H1 (cell line): ENCODE measurements around the gene DEPDC4. TPM values are rescaled to one million over a fixed set of nuclear protein-coding genes. Genes with fewer than 3 reads are reported as not detected.

Experiments
- CTCF ChIA-PET: fragments of 300-600 bp; sonication (Branson Sonifier 250); formaldehyde crosslinking; loops from one replicate; lab custom pipeline; 2021; ENCODE audit not compliant: partially characterized antibody; lab: Charles Lee
- POLR2A ChIA-PET: fragments of 300-600 bp; sonication (Branson Sonifier 250); formaldehyde crosslinking; loops from one replicate; lab custom pipeline; 2021; ENCODE audit warnings: inconsistent platforms; ENCODE audit not compliant: partially characterized antibody; lab: Charles Lee
- DNase-seq, 2 experiments: peaks; one replicate each; pipeline versions ENCODE4 v3.0.0 to v3.0.0-alpha.2; 2010 to 2022; ENCODE audit warnings: low spot score in 2 of 2, low read depth in 1 of 2, mixed read lengths in 1 of 2
- FAIRE-seq: peaks from 2 replicates; lab custom pipeline; 2011; peaks lifted over from hg19 to GRCh38; lab: Jason Lieb, UNC
- H2AFZ ChIP-seq: 2 replicates; pipeline ENCODE4 v1.8.1; 2012; ENCODE audit warnings: low read length, inconsistent platforms
- H2AK5ac ChIP-seq: 2 replicates; pipeline ENCODE4 v1.6.1; 2013; ENCODE audit warnings: low read depth, low read length
- H2BK120ac ChIP-seq: replicated peaks from 2 replicates; pipeline ENCODE3; 2013; ENCODE audit warnings: low read depth, low read length, inconsistent platforms
- H2BK12ac ChIP-seq: 2 replicates; pipeline ENCODE4 v1.6.1; 2013; ENCODE audit warnings: low read depth, low read length
- H2BK15ac ChIP-seq: 2 replicates; pipeline ENCODE4 v1.6.1; 2013; ENCODE audit warnings: low read length
- H2BK20ac ChIP-seq: 2 replicates; pipeline ENCODE4 v1.6.1; 2013; ENCODE audit warnings: low read length
- H2BK5ac ChIP-seq: 2 replicates; pipeline ENCODE4 v1.6.1; 2013; ENCODE audit warnings: low read depth, low read length
- H3K14ac ChIP-seq: 2 replicates; pipeline ENCODE4 v1.6.1; 2013; ENCODE audit warnings: inconsistent platforms; ENCODE audit not compliant: insufficient read length
- H3K18ac ChIP-seq: 2 replicates; pipeline ENCODE4 v1.6.1; 2013; ENCODE audit warnings: low read length; ENCODE audit errors: extremely low read depth
- H3K23ac ChIP-seq: 2 replicates; pipeline ENCODE4 v1.6.1; 2013; ENCODE audit warnings: inconsistent platforms; ENCODE audit not compliant: insufficient read length
- H3K23me2 ChIP-seq: 2 replicates; pipeline ENCODE4 v1.6.1; 2013; ENCODE audit warnings: low read depth, low read length
- H3K27ac ChIP-seq: 2 replicates; pipeline ENCODE4 v1.6.1; 2011; ENCODE audit warnings: low read depth, low read length, inconsistent platforms
- H3K27me3 ChIP-seq, 4 experiments: replicated peaks in 1 of 4; 1 replicate in 1 of 4; 2 replicates in 3 of 4; pipeline versions ENCODE4 v1.6.1 to v1.8.1; 2011 to 2013; ENCODE audit warnings: low read length in 3 of 4, mild to moderate bottlenecking in 3 of 4, inconsistent platforms in 2 of 4, mixed read lengths in 2 of 4, moderate library complexity in 1 of 4; ENCODE audit not compliant: control insufficient read depth in 3 of 4, insufficient read depth in 3 of 4; ENCODE audit errors: extremely low read depth in 1 of 4
- H3K36me3 ChIP-seq, 4 experiments: 2 replicates each; pipeline versions ENCODE4 v1.6.1 to v1.8.1; 2011 to 2013; ENCODE audit warnings: mild to moderate bottlenecking in 4 of 4, low read length in 3 of 4, moderate library complexity in 2 of 4, control low read depth in 1 of 4, inconsistent platforms in 1 of 4; ENCODE audit not compliant: insufficient read depth in 4 of 4, control insufficient read depth in 2 of 4
- H3K4ac ChIP-seq: replicated peaks from 2 replicates; pipeline ENCODE3; 2013; ENCODE audit warnings: low read length, low read depth, mixed read lengths, inconsistent platforms; ENCODE audit not compliant: insufficient read length
- H3K4me1 ChIP-seq, 4 experiments: replicated peaks in 1 of 4; 1 replicate in 1 of 4; 2 replicates in 3 of 4; pipeline versions ENCODE4 v1.6.1 to v1.8.1; 2011 to 2013; ENCODE audit warnings: low read length in 3 of 4, inconsistent platforms in 2 of 4, mixed read lengths in 1 of 4; ENCODE audit not compliant: insufficient read depth in 4 of 4, control insufficient read depth in 3 of 4
- H3K4me2 ChIP-seq, 2 experiments: 2 replicates each; pipeline versions ENCODE4 v1.6.1 to v1.8.1; 2011 to 2013; ENCODE audit warnings: low read depth in 2 of 2, low read length in 2 of 2, control low read depth in 1 of 2, inconsistent platforms in 1 of 2, mild to moderate bottlenecking in 1 of 2; ENCODE audit not compliant: insufficient read depth in 1 of 2
- H3K4me3 ChIP-seq, 4 experiments: fragments of 200-600, 300-600 bp in 1 of 4; sonication (generic), shearing (Covaris generic), sonication (Bioruptor Twin) in 1 of 4; 2 replicates each; pipeline versions ENCODE4 v1.5.1 to v1.8.1; 2011 to 2016; ENCODE audit warnings: low read length in 4 of 4, low read depth in 3 of 4, control low read depth in 2 of 4, inconsistent platforms in 2 of 4, mild to moderate bottlenecking in 2 of 4, mixed read lengths in 1 of 4, moderate library complexity in 1 of 4; ENCODE audit not compliant: insufficient read depth in 2 of 4; ENCODE audit errors: extremely low read depth in 1 of 4
- H3K56ac ChIP-seq: replicated peaks from 2 replicates; pipeline ENCODE3; 2013; ENCODE audit warnings: low read depth, mild to moderate bottlenecking, mixed read lengths, low read length, inconsistent platforms; ENCODE audit not compliant: insufficient read length
- H3K79me1 ChIP-seq: 2 replicates; pipeline ENCODE4 v1.6.1; 2013; ENCODE audit warnings: low read depth, low read length, control low read depth
- H3K79me2 ChIP-seq, 2 experiments: 2 replicates each; pipeline versions ENCODE4 v1.6.1 to v1.8.1; 2012 to 2013; ENCODE audit warnings: low read length in 2 of 2, mild to moderate bottlenecking in 2 of 2, inconsistent platforms in 1 of 2; ENCODE audit not compliant: insufficient read depth in 2 of 2, control insufficient read depth in 1 of 2
- H3K9ac ChIP-seq, 4 experiments: replicated peaks in 1 of 4; 1 replicate in 1 of 4; 2 replicates in 3 of 4; pipeline versions ENCODE4 v1.6.1 to v1.8.1; 2011 to 2013; ENCODE audit warnings: low read depth in 3 of 4, low read length in 3 of 4, control low read depth in 2 of 4, mild to moderate bottlenecking in 2 of 4, moderate library complexity in 2 of 4, inconsistent platforms in 1 of 4; ENCODE audit errors: extremely low read depth in 1 of 4
- H3K9me3 ChIP-seq, 2 experiments: 2 replicates each; pipeline versions ENCODE4 v1.6.1 to v1.8.1; 2012 to 2013; ENCODE audit warnings: mild to moderate bottlenecking in 2 of 2, moderate library complexity in 2 of 2, control low read depth in 1 of 2, inconsistent platforms in 1 of 2, low read depth in 1 of 2, low read length in 1 of 2, mixed read lengths in 1 of 2; ENCODE audit not compliant: insufficient read depth in 2 of 2
- H4K20me1 ChIP-seq, 2 experiments: replicated peaks in 1 of 2; 2 replicates each; pipeline versions ENCODE3 to v1.8.1; 2011 to 2013; ENCODE audit warnings: inconsistent platforms in 2 of 2, low read length in 2 of 2, mild to moderate bottlenecking in 1 of 2; ENCODE audit not compliant: insufficient read depth in 2 of 2, control insufficient read depth in 1 of 2
- H4K5ac ChIP-seq: 2 replicates; pipeline ENCODE4 v1.6.1; 2013; ENCODE audit warnings: low read length, low read depth, mixed read lengths, inconsistent platforms; ENCODE audit not compliant: insufficient read length
- H4K8ac ChIP-seq: 2 replicates; pipeline ENCODE4 v1.8.0; 2013; ENCODE audit warnings: mild to moderate bottlenecking, moderate library complexity, low read length, inconsistent platforms; ENCODE audit not compliant: insufficient read depth; ENCODE audit errors: extremely low read depth
- H4K91ac ChIP-seq: replicated peaks from 2 replicates; pipeline ENCODE3; 2013; ENCODE audit warnings: low read length, mixed read lengths, inconsistent platforms; ENCODE audit not compliant: insufficient read length
- HDAC2 ChIP-seq, 2 experiments: fragments of 300-600 bp in 1 of 2; sonication (generic) in 1 of 2; IDR thresholded peaks; 2 replicates each; pipeline ENCODE4 v1.6.1; 2011 to 2012; ENCODE audit warnings: low read depth in 2 of 2, low read length in 2 of 2, mild to moderate bottlenecking in 2 of 2, moderate library complexity in 2 of 2, borderline replicate concordance in 1 of 2, inconsistent platforms in 1 of 2
- RAD21 ChIP-seq, 2 experiments: IDR thresholded peaks in 1 of 2; conservative IDR thresholded peaks in 1 of 2; 2 replicates each; pipeline ENCODE4 v1.6.1; 2011; ENCODE audit warnings: low read depth in 2 of 2, low read length in 2 of 2, improper control_type of control experiment in 1 of 2, inconsistent platforms in 1 of 2, mild to moderate bottlenecking in 1 of 2, moderate library complexity in 1 of 2
- WGBS, 2 experiments: shearing (Covaris generic) in 1 of 2; methylation state at CpG; one replicate each; pipeline versions ENCODE4 v1.1.6 to v1.1.7; 2013 to 2015; ENCODE audit warnings: low lambda C conversion rate in 2 of 2, mixed read lengths in 2 of 2, inconsistent platforms in 1 of 2, low coverage in 1 of 2, missing lambda C conversion rate in 1 of 2; ENCODE audit not compliant: insufficient replicate concordance in 2 of 2, insufficient coverage in 1 of 2, insufficient read length in 1 of 2; ENCODE audit errors: extremely low coverage in 1 of 2, missing lambda C conversion rate in 1 of 2; 5-methylcytosine and 5-hydroxymethylcytosine counted together
- polyA plus RNA-seq, 7 experiments: library from polyadenylated mRNA; depleted of rRNA in 3 of 7; stranded (reverse) in 5 of 7; unstranded in 2 of 7; fragments of >200 nt in 5 of 7; fragments of 200-250 nt in 2 of 7; gene quantifications; 1 replicate in 5 of 7; 2 replicates in 1 of 7; 4 replicates in 1 of 7; pipeline versions ENCODE4 v1.2.1 to v1.2.3, GENCODE V29; 2011 to 2013; ENCODE audit warnings: missing spikeins in 2 of 7, mixed read lengths in 2 of 7
- total RNA-seq: library from RNA; stranded (reverse); fragmentation: NEBNext Ultra II Directional; extraction: Animal tissue kit (Norgen Biotek cat#: 25700); gene quantifications from 2 replicates; pipeline ENCODE4 v1.2.1, GENCODE V29; 2021
- TF ChIP-seq, protein P1 (sequence below): IDR thresholded peaks from 2 replicates; pipeline ENCODE4 v1.6.1; 2011; ENCODE audit warnings: low read length, improper control_type of control experiment

The DEPDC4 gene
- total and polyA plus RNA-seq, 2 of the 8 experiments (the other 6 are each of a cell fraction or from before 2014, with no cell fraction given), result 0.80 to 3.8 TPM

GRCh38 chr12:100229876-100230275 is 37.0 kb downstream of the DEPDC4 start:
- Histone ChIP-seq H3K79me1 (no peaks in the 10 kb centered on the region), H3K4me2 (no peak overlapping the region), H3K14ac (no peak overlapping the region), H2BK5ac (no peak overlapping the region), H3K23me2 (no peaks in the 10 kb centered on the region; the same call in 1 of the 2 replicates), H3K18ac (no peak overlapping the region), H4K8ac (no peak overlapping the region), H3K27me3 (no peaks in the 10 kb centered on the region), H3K36me3 (peaks cover 0 to 9% (median 3%) of the 10 kb centered on the region in 4 experiments; a peak in 3 of 8 replicates), H4K5ac (no peak overlapping the region), H4K20me1 (no peaks in the 10 kb centered on the region), H2BK15ac (no peak overlapping the region), H3K56ac (no peak overlapping the region), H3K27ac (no peak overlapping the region), H4K91ac (no peak overlapping the region), H3K4ac (no peak overlapping the region), H3K4me3 (no peak overlapping the region)
- POLR2A ChIA-PET, result interaction anchor here (0.9 to 1.0 kb wide), 2 partner anchors 246 to 306 kb away, joined by 3 read pairs; no protein-coding TSS in a partner anchor
- FAIRE-seq, result no peak
- TF ChIP-seq HDAC2 (IDR thresholded peaks at IDR 0.05; ENCODE audit: borderline replicate concordance in 1 of 2, low read depth in 2 of 2, low read length in 2 of 2) (no peak), RAD21 (IDR thresholded peaks at IDR 0.05 in 1 of 2, conservative IDR thresholded peaks at IDR 0.05 in 1 of 2; ENCODE audit: low read depth in 2 of 2, low read length in 2 of 2) (no peak)
- TF ChIP-seq, protein P1, sequence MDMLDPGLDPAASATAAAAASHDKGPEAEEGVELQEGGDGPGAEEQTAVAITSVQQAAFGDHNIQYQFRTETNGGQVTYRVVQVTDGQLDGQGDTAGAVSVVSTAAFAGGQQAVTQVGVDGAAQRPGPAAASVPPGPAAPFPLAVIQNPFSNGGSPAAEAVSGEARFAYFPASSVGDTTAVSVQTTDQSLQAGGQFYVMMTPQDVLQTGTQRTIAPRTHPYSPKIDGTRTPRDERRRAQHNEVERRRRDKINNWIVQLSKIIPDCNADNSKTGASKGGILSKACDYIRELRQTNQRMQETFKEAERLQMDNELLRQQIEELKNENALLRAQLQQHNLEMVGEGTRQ, result no peak
- TF ChIP-seq, all 59 proteins: peak for 0
- WGBS, 2 experiments, result 94% methylated on average over 4 of the region's 4 CpGs; no CpG with 5 or more reads in 1 of the 2 experiments
- H3K9ac ChIP-seq, result no peak overlapping the region
- H2BK12ac ChIP-seq, result no peak overlapping the region
- H3K9me3 ChIP-seq, result no peaks in the 10 kb centered on the region
- H3K79me2 ChIP-seq, result no peaks in the 10 kb centered on the region
- H3K23ac ChIP-seq, result no peak overlapping the region
- H2BK120ac ChIP-seq, result no peak overlapping the region
- H2AFZ ChIP-seq, result no peak overlapping the region
- H2AK5ac ChIP-seq, result no peak overlapping the region
- CTCF ChIA-PET, result interaction anchor here (0.6 to 2.6 kb wide), 10 partner anchors 11 to 231 kb away, joined by 3 to 8 read pairs (median 4); no protein-coding TSS in a partner anchor
- no peak for DNase-seq
- H3K4me1 ChIP-seq, result no peaks in the 10 kb centered on the region
- no peak overlapping the region for H2BK20ac ChIP-seq
